ENCODE results near the gene POU4F3.

DNA sequence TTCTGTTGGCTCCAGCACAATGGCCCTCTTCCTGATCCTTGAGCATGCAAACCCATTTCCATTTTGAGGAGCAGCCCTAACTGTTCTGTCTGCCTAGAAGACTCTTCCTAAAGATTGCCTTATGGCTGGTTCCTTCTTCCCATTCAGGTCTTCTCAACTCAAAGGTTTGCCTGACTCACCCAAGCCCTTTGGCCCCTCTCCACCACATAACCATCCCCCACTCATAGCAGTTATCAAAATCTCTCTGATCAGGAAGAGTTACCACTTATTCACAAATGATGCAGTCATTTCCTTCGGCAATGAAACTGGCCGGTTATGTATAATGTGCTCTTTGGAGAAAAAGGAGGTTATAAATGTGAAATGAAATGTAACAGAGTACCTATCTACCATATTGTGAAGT lies 8.9 kb upstream of the POU4F3 start:
- TF ChIP-seq, protein P1, sequence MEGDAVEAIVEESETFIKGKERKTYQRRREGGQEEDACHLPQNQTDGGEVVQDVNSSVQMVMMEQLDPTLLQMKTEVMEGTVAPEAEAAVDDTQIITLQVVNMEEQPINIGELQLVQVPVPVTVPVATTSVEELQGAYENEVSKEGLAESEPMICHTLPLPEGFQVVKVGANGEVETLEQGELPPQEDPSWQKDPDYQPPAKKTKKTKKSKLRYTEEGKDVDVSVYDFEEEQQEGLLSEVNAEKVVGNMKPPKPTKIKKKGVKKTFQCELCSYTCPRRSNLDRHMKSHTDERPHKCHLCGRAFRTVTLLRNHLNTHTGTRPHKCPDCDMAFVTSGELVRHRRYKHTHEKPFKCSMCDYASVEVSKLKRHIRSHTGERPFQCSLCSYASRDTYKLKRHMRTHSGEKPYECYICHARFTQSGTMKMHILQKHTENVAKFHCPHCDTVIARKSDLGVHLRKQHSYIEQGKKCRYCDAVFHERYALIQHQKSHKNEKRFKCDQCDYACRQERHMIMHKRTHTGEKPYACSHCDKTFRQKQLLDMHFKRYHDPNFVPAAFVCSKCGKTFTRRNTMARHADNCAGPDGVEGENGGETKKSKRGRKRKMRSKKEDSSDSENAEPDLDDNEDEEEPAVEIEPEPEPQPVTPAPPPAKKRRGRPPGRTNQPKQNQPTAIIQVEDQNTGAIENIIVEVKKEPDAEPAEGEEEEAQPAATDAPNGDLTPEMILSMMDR (IDR thresholded peaks at IDR 0.05), result no peak
- TF ChIP-seq POLR2A (IDR thresholded peaks at IDR 0.05), result no peak
